ENCODE data around the gene CACNA1C.

The CACNA1C gene

GRCh38 chr12:2009623-2010022 is 43.2 kb upstream of the CACNA1C start:
- no peak overlapping the region for H2AFZ ChIP-seq (ENCODE audit: low read depth)
- H3K27me3 ChIP-seq (ENCODE audit: insufficient read depth, low read depth) = no peaks in the 10 kb centered on the region
- no peak overlapping the region for H3K4me2 ChIP-seq
- no peak overlapping the region for H3K9ac ChIP-seq
- H3K4me3 ChIP-seq (IDR thresholded peaks at IDR 0.05; ENCODE audit: insufficient read depth, low read depth, low read length) = no peak overlapping the region
- H4K20me1 ChIP-seq (ENCODE audit: insufficient read depth) = no peaks in the 10 kb centered on the region
- peaks cover 3% of the 10 kb centered on the region for H3K4me1 ChIP-seq (ENCODE audit: low read depth, poor library complexity, severe bottlenecking)
- no peaks in the 10 kb centered on the region for H3K36me3 ChIP-seq (ENCODE audit: insufficient read depth)
- TF ChIP-seq, protein P1, sequence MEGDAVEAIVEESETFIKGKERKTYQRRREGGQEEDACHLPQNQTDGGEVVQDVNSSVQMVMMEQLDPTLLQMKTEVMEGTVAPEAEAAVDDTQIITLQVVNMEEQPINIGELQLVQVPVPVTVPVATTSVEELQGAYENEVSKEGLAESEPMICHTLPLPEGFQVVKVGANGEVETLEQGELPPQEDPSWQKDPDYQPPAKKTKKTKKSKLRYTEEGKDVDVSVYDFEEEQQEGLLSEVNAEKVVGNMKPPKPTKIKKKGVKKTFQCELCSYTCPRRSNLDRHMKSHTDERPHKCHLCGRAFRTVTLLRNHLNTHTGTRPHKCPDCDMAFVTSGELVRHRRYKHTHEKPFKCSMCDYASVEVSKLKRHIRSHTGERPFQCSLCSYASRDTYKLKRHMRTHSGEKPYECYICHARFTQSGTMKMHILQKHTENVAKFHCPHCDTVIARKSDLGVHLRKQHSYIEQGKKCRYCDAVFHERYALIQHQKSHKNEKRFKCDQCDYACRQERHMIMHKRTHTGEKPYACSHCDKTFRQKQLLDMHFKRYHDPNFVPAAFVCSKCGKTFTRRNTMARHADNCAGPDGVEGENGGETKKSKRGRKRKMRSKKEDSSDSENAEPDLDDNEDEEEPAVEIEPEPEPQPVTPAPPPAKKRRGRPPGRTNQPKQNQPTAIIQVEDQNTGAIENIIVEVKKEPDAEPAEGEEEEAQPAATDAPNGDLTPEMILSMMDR (conservative IDR thresholded peaks at IDR 0.05; ENCODE audit: low read depth, low read length) = no peak
- no peaks in the 10 kb centered on the region for H3K79me2 ChIP-seq (ENCODE audit: insufficient read depth, low read depth)
- no peak overlapping the region for H3K27ac ChIP-seq

- TF ChIP-seq, protein P1 (conservative IDR thresholded peaks at IDR 0.05; ENCODE audit: low read depth, low read length) = no peak
- Histone ChIP-seq H3K4me2 (no peak overlapping the region), H3K4me1 (ENCODE audit: low read depth, poor library complexity, severe bottlenecking) (no peaks in the 10 kb centered on the region), H3K4me3 (IDR thresholded peaks at IDR 0.05; ENCODE audit: insufficient read depth, low read depth, low read length) (no peak overlapping the region), H3K9ac (no peak overlapping the region), H2AFZ (ENCODE audit: low read depth) (no peak overlapping the region), H3K27ac (no peak overlapping the region), H3K79me2 (ENCODE audit: insufficient read depth, low read depth) (no peaks in the 10 kb centered on the region), H4K20me1 (ENCODE audit: insufficient read depth) (no peaks in the 10 kb centered on the region), H3K36me3 (ENCODE audit: insufficient read depth) (no peaks in the 10 kb centered on the region), H3K27me3 (ENCODE audit: insufficient read depth, low read depth) (no peaks in the 10 kb centered on the region)
Observed at GRCh38 chr12:2011643-2012607, 40.9 kb upstream of the CACNA1C start.

DNA sequence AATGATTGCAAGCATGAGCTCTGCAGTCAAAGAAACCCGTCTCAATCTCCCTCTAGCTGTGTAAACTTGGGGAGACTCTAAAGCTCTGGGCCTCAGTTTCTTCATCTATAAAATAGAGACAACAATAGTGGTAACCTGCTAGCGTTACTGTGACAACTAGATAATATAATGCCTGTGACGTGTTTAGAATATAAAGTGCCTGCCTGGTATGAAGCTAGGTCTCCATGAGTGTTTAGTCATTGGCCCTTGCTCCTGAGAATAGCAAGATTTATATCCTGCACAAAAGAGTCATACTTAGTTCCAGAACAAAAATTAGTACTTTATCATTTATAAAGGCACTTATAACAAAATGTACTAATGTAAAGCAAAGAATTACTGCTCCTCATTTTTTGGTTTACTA is 39.7 kb upstream of the CACNA1C start:
- Histone ChIP-seq H3K9ac (no peak overlapping the region), H3K4me2 (no peak overlapping the region)

GRCh38 chr12:2013527-2014223 is 39.1 kb upstream of the CACNA1C start:
- Histone ChIP-seq H3K4me2 (no peak overlapping the region), H3K4me3 (IDR thresholded peaks at IDR 0.05; ENCODE audit: insufficient read depth, low read depth, low read length) (no peak overlapping the region), H3K79me2 (ENCODE audit: insufficient read depth, low read depth) (no peaks in the 10 kb centered on the region), H2AFZ (ENCODE audit: low read depth) (no peak overlapping the region), H3K27ac (no peak overlapping the region), H3K27me3 (ENCODE audit: insufficient read depth, low read depth) (no peaks in the 10 kb centered on the region), H4K20me1 (ENCODE audit: insufficient read depth) (no peaks in the 10 kb centered on the region), H3K36me3 (ENCODE audit: insufficient read depth) (no peaks in the 10 kb centered on the region), H3K4me1 (ENCODE audit: low read depth, poor library complexity, severe bottlenecking) (no peaks in the 10 kb centered on the region), H3K9ac (no peak overlapping the region)
- TF ChIP-seq, protein P1 (conservative IDR thresholded peaks at IDR 0.05; ENCODE audit: low read depth, low read length) = no peak

More for the DNA sequence above, 39.7 kb upstream of the CACNA1C start:
- Histone ChIP-seq H3K36me3 (ENCODE audit: insufficient read depth) (no peaks in the 10 kb centered on the region), H4K20me1 (ENCODE audit: insufficient read depth) (no peaks in the 10 kb centered on the region), H3K27me3 (ENCODE audit: insufficient read depth, low read depth) (no peaks in the 10 kb centered on the region), H2AFZ (ENCODE audit: low read depth) (no peak overlapping the region), H3K4me3 (IDR thresholded peaks at IDR 0.05; ENCODE audit: insufficient read depth, low read depth, low read length) (no peak overlapping the region), H3K4me1 (ENCODE audit: low read depth, poor library complexity, severe bottlenecking) (no peaks in the 10 kb centered on the region), H3K27ac (no peak overlapping the region), H3K79me2 (ENCODE audit: insufficient read depth, low read depth) (no peaks in the 10 kb centered on the region)
- TF ChIP-seq, protein P1 (conservative IDR thresholded peaks at IDR 0.05; ENCODE audit: low read depth, low read length) = no peak
